Measurements from ENCODE around the gene SDK1. TPM values are rescaled to one million over a fixed set of nuclear protein-coding genes. Genes with fewer than 3 reads are reported as not detected.

SDK1 gene
- total RNA-seq, 4 donors from 2014 or later, result 2.5 to 12.9 (median 6.1) TPM

DNA sequence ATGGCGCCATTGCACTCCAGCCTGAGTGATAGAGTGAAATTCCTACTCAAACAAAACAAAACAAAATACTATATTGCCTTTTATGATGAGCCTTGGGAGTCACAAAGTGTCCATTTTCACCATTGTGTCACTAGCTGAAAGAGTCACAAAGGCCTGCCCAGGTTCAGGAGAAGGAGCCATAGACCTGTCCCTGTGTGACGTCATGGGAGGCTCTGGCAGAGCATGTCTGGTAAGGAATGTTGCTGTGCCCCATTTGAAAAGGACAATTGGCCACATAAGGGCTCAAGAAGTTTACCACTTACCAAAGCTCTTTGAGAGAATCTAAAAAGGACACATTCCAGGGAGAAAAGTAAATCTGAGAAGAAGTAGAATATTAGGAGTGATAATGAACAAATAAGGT, 367.7 kb downstream of the SDK1 start:
- no peaks in the 10 kb centered on the region for H3K27me3 ChIP-seq
- 90% methylated on average over 2 of the region's 2 CpGs for WGBS
- no peaks in the 10 kb centered on the region for H3K9me3 ChIP-seq
- no peak overlapping the region for H3K27ac ChIP-seq
- no peaks in the 10 kb centered on the region for H3K4me1 ChIP-seq
- no peak for DNase-seq (ENCODE audit: low spot score in 2 of 2)
- H3K4me3 ChIP-seq, result no peak overlapping the region
- TF ChIP-seq POLR2A (IDR thresholded peaks at IDR 0.05) (no peak), EP300 (IDR thresholded peaks at IDR 0.05) (no peak), POLR2AphosphoS5 (IDR thresholded peaks at IDR 0.05) (no peak)
- TF ChIP-seq, protein P1, sequence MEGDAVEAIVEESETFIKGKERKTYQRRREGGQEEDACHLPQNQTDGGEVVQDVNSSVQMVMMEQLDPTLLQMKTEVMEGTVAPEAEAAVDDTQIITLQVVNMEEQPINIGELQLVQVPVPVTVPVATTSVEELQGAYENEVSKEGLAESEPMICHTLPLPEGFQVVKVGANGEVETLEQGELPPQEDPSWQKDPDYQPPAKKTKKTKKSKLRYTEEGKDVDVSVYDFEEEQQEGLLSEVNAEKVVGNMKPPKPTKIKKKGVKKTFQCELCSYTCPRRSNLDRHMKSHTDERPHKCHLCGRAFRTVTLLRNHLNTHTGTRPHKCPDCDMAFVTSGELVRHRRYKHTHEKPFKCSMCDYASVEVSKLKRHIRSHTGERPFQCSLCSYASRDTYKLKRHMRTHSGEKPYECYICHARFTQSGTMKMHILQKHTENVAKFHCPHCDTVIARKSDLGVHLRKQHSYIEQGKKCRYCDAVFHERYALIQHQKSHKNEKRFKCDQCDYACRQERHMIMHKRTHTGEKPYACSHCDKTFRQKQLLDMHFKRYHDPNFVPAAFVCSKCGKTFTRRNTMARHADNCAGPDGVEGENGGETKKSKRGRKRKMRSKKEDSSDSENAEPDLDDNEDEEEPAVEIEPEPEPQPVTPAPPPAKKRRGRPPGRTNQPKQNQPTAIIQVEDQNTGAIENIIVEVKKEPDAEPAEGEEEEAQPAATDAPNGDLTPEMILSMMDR (IDR thresholded peaks at IDR 0.05), result no peak
- no peaks in the 10 kb centered on the region for H3K36me3 ChIP-seq

DNA sequence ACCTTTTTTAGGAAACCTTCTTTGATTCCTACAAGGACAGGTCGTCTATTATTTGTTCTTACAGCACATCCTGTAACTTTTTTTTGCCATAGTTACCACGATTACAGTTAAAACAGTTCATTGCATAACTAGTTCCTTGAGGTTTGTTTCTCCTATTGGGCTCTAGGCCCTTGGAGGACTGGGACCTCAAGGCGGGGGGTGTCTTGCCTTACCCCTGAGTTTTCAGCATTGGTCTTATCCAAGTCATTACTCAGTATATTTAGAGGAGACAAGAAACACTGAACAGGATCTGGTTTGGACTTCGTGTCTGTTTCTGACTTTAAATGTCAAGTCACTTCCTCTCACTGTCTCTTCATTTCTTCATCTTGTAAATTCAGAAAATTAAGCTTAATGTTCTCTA, 369.8 kb downstream of the SDK1 start:
- Histone ChIP-seq H3K9me3 (no peaks in the 10 kb centered on the region), H3K27ac (no peak overlapping the region), H3K27me3 (no peaks in the 10 kb centered on the region), H3K4me1 (no peaks in the 10 kb centered on the region), H3K4me3 (no peak overlapping the region), H3K36me3 (no peaks in the 10 kb centered on the region)
- WGBS, result 58% methylated on average over 4 of the region's 4 CpGs
- no peak for DNase-seq (ENCODE audit: low spot score in 2 of 2)
- TF ChIP-seq, protein P1 (IDR thresholded peaks at IDR 0.05), result no peak
- TF ChIP-seq EP300 (IDR thresholded peaks at IDR 0.05) (no peak), POLR2AphosphoS5 (IDR thresholded peaks at IDR 0.05) (no peak), POLR2A (IDR thresholded peaks at IDR 0.05) (no peak)

DNA sequence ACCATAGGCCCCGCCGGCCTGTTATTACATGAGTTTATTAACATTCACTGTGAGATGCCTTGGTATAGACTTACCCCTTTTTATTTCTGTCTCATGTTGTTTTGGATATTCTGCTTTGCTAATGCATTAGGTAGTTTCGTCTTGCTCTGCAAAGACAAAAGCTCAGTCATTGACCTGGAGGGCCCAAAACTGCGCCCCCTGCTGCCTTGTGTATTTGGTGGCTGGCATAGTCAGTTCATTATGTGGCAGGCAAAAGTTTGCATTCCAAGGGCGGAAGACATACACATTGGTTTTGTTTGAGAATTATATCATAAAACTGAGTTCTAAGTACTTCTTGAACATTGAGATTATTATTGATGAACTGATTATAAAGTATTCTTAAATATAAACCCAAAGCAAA, 372.5 kb downstream of the SDK1 start:
- DNase-seq (ENCODE audit: low spot score in 2 of 2), result no peak
- no peaks in the 10 kb centered on the region for H3K4me1 ChIP-seq
- WGBS, result 78% methylated on average over 5 of the region's 5 CpGs
- H3K27me3 ChIP-seq, result no peaks in the 10 kb centered on the region
- H3K9me3 ChIP-seq, result no peaks in the 10 kb centered on the region
- H3K27ac ChIP-seq, result no peak overlapping the region
- H3K4me3 ChIP-seq, result no peak overlapping the region
- H3K36me3 ChIP-seq, result no peaks in the 10 kb centered on the region
- TF ChIP-seq, protein P1 (IDR thresholded peaks at IDR 0.05), result no peak
- no peak for TF ChIP-seq EP300 (IDR thresholded peaks at IDR 0.05)
- no peak for TF ChIP-seq POLR2A (IDR thresholded peaks at IDR 0.05)
- TF ChIP-seq POLR2AphosphoS5 (IDR thresholded peaks at IDR 0.05), result no peak

DNA sequence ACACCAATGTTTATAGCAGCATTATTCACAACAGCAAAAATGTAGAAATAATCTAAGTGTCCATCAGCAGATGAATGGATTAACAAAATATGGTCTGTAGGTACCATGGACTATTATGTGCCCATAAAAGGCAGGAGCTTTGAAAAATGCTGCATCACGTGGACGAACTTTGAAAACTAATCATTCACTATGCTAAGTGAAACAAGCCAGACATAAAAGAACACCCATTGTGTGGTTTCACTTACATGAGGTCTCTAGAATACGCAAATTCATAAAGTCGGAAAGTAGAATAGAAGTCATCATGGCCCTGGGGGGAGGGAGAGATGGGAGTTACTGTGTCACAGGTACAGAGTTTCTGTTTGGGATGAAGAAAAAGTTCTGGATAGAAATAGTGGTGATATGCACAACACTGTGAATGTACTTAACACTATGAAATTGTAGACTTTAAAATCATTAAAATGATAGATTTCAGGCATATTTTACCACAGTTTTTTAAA, 377.3 kb downstream of the SDK1 start:
- 93% methylated on average over 4 of the region's 4 CpGs for WGBS
- H3K27ac ChIP-seq, result no peak overlapping the region
- H3K27me3 ChIP-seq, result no peaks in the 10 kb centered on the region
- DNase-seq (ENCODE audit: low spot score in 2 of 2), result no peak
- no peaks in the 10 kb centered on the region for H3K9me3 ChIP-seq
- TF ChIP-seq EP300 (IDR thresholded peaks at IDR 0.05) (no peak), POLR2A (IDR thresholded peaks at IDR 0.05) (no peak), POLR2AphosphoS5 (IDR thresholded peaks at IDR 0.05) (no peak)
- TF ChIP-seq, protein P1 (IDR thresholded peaks at IDR 0.05), result no peak
- H3K36me3 ChIP-seq, result no peaks in the 10 kb centered on the region
- H3K4me3 ChIP-seq, result no peak overlapping the region
- no peaks in the 10 kb centered on the region for H3K4me1 ChIP-seq

DNA sequence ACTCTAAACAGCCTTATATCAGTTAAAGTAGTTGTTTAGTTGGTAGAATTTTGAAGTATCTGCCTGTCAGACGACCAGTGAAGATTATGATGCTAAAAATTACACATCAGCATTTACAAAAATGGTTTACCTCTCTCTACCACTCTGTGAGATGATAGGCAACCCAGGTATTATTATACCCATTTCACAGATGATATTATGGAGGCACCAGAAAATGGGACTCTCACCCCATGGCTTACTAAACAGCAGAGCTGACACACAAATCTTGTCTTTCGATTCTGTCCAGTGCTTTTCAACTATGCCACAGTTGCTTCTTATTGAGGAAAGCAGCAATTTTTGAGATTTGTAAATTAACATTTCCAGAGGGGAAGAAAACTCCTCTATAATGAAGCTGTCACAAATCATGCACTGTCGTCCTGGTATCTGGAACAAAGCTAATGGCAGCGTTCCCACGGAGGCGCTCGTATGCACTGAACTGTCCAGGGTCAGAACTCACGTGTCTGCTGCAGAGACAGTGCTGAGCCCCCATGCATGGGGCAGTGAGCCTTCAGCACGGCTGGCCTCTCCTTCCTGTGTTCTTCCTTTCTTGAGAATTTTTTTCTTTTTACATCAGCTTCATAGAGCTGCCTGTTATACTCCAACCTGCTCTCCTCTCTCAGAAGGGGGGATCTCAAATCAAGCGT, 381.1 kb downstream of the SDK1 start:
- H3K4me1 ChIP-seq, result no peaks in the 10 kb centered on the region
- WGBS, result 36% methylated on average over 10 of the region's 10 CpGs
- H3K9me3 ChIP-seq, result no peaks in the 10 kb centered on the region
- no peaks in the 10 kb centered on the region for H3K36me3 ChIP-seq
- H3K27ac ChIP-seq, result no peak overlapping the region
- no peaks in the 10 kb centered on the region for H3K27me3 ChIP-seq
- DNase-seq (ENCODE audit: low spot score in 2 of 2), result no peak
- TF ChIP-seq POLR2AphosphoS5 (IDR thresholded peaks at IDR 0.05) (no peak), POLR2A (IDR thresholded peaks at IDR 0.05) (no peak), EP300 (IDR thresholded peaks at IDR 0.05) (no peak)
- TF ChIP-seq, protein P1 (IDR thresholded peaks at IDR 0.05), result no peak
- no peak overlapping the region for H3K4me3 ChIP-seq
